Fibroblast of peridontal ligament (primary cell): Measurements from ENCODE around the gene MMS22L.

Experiments
- DNase-seq: peaks from one replicate; pipeline ENCODE4 v3.0.0-alpha.2; 2010; ENCODE audit errors: extremely low read depth

MMS22L gene, protein sequence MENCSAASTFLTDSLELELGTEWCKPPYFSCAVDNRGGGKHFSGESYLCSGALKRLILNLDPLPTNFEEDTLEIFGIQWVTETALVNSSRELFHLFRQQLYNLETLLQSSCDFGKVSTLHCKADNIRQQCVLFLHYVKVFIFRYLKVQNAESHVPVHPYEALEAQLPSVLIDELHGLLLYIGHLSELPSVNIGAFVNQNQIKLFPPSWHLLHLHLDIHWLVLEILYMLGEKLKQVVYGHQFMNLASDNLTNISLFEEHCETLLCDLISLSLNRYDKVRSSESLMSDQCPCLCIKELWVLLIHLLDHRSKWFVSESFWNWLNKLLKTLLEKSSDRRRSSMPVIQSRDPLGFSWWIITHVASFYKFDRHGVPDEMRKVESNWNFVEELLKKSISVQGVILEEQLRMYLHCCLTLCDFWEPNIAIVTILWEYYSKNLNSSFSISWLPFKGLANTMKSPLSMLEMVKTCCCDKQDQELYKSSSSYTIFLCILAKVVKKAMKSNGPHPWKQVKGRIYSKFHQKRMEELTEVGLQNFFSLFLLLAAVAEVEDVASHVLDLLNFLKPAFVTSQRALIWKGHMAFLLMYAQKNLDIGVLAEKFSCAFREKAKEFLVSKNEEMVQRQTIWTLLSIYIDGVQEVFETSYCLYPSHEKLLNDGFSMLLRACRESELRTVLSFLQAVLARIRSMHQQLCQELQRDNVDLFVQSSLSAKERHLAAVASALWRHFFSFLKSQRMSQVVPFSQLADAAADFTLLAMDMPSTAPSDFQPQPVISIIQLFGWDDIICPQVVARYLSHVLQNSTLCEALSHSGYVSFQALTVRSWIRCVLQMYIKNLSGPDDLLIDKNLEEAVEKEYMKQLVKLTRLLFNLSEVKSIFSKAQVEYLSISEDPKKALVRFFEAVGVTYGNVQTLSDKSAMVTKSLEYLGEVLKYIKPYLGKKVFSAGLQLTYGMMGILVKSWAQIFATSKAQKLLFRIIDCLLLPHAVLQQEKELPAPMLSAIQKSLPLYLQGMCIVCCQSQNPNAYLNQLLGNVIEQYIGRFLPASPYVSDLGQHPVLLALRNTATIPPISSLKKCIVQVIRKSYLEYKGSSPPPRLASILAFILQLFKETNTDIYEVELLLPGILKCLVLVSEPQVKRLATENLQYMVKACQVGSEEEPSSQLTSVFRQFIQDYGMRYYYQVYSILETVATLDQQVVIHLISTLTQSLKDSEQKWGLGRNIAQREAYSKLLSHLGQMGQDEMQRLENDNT

DNA sequence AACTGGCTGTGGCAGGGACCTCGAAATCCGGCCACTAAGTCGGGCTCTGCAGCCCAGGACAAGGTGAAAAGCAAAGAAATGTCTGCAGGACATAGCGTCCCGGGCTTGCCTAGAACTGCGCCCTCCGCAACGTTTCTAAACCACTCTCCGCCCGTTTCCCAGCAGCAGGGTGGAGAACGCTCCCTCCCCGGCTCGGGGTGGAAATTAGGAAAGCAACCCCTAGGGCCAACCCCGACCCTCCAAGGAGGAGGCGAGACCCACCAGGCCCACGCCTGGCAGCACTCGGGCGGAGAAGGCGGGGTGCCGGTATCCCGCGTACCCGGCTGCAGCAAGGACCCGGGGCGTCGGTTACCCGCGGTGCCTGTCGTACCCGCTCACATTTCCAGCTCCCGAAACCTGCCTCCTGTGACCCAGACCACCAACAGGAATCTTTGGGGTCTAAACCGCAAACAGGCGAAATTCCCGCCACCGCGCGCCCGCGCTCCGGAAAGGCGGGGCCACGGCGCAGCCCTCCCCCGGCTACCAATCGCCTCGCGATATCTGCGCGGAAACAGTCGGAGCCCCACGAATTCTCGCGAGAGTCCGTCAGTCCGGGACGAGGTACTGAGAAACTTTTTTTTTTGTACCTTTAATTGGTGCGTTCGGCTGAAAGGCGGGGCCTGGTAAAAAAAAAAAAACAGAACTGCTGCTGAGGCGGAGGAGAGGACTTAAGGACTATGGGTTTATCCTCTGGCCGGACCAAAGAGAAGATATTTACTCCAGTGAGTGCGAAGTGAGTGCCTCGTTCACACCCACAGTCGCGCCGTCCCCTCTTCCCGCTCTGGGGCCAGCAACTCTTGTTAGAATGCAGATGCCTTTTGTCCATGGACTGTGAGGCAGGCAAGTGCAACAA is at the start of gene MMS22L:
Gene MMS22L, minus strand, starts transcription at position 491 of the 892 bp plus-strand sequence. CDS start 739 bp downstream, outside the sequence.
- DNase-seq, result peak; percentile 96

DNA sequence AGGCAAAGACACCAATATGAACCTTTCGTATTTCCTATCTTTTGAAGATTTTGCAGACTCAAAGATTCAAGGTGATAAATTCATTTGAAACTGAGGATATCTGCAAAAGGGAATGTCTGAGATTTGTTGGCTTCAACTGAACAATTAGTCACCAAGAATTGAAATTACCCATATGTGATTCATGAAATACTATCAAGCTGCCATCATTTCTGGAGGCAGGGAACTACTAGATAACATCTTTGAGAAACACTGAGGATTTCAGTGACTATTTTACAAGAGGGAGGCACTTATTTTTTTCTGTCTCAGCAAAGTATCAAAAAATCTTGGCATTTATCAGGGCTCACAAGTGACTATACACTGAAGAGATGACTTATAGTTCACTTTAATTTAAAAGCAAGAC is 39.8 kb upstream of the MMS22L start:
- peak; percentile 6 for DNase-seq

DNA sequence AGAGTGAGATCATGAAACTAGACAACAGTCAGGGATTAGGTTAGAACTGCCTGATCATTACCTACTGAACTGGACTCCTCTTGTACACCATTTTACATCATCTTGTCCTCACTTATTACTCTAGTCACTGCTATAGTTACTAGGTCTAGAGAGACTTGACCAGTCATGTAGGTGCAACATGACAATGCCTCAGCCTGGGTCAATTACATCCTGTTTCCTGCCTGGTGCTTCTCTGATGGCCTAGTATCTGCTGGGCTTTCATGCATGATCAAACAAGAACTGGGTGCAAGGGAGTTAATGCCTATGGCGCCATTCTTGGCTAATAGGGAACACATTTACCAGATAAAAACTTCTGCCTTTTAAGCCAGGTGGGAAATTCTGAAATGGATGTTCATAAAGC is 39.2 kb upstream of the MMS22L start:
- no peak for DNase-seq

DNA sequence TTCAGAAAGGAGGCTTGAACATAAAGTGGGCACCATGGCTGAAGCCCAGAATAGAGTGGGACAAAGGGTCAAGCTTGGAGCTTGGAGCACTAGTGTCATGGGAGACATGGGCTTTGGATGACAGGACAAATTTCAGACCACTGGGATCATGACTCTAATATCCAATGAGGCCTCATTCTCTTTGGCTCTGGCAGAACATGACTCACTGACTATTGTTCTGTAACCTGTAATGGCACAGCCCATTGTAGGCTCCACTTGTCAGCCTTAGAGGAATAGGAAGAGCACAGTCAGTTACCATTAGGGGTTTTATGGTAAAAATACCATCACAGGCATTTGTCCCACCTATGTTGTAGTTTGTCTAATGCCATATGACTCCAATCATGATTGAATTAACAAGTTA is 34.0 kb upstream of the MMS22L start:
- no peak for DNase-seq

DNA sequence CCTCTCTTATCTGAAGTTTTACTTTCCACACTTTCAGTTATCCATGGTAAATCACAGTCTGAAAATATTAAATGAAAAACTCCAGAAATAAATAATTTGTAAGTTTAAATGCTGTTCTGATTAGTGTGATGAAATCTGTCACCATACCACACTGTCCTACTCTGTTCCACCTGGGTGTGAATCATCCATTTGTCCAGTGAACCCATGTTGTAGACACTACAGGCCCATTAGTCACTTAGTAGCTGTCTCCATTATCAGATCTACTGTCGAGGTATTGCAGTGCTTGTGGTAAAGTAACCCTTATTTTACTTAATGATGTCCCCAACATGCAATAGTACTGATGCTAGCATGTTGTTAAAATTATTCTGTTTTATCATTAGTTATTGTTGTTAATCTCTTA is 29.2 kb upstream of the MMS22L start:
- DNase-seq, result no peak

DNA sequence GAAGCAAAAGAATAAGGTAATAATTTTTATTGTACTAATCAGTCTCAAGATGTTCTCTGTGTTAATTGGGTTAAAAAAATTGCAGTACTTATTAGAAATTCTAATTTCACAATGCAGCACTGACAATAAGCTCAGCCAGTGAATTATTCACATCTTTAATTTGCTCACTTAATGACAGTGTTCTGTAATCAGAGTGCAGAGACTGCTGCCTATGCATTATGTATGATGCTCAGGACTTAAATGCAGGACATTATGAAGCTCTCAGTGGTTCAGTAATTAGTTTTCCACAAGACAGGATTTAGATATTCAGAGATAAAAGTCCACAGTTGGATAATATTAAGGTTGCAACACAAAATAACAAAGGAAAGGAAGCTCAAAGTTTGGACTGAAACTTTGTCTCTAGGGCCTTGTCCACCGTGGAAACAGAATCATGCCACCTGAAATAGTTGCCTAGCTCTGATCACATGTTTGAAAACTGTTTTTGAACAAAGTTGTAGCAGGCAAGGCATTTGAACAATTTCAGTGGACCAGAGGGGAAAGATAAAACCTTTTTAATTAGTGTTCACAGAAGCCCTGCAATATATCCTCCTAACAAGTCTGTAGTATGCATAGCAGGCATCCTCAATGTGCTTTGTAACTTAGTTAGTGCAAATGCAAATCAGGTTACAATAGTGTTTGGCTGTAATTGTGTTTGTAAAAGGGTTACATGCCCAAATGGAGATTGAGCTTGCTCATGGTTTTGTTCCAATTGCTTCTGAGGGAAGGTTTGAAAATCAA is 23.7 kb upstream of the MMS22L start:
- no peak for DNase-seq

DNA sequence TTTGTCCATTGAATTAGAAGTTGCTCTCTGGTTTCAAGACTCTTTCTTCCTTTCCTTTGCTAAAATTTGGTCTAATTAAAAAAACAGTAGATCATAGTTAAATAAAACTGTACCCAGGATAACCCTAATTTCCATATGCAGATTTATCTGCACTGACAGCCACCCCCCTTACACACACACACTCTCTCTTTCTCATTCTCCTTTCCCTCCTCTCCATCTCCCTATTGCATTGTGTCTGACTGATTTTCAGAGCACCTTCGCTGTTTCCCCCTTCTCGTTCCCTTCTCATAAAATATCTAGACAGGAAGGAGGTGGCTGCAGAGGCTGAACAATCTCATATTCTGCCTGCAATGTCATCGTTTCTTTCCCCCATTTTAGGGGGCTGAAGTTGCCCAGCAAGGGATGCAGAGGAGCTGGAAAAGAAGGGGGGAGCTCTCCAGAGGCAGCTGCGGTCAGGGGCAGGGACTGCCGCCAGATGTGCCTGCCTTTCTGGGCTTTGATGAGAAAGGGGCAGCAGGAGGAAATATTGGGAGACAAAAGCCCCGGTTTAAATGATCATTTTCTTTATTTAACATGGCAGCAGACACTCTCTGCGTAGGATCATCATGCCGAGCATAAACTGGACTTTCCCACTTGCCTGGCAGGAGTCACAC is 22.5 kb upstream of the MMS22L start:
- no peak for DNase-seq

DNA sequence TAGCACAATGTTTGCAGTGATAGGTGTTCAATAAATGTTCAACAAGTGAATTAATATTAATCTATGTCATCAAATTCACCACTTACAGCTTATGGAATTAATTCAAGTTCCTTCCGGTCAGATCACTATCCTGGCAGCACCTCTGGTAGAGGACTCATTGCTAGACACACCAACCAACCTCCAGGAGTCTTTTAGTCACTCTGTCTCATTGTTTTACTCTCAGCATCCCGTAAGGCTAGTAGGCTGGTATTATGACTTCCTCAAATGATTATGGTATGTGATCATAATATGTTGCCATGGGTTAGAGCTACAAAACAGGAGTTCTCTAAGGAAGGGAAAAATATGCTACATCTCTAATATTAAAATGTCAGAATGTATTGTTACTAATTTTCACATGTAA is 21.7 kb upstream of the MMS22L start:
- DNase-seq, result no peak

DNA sequence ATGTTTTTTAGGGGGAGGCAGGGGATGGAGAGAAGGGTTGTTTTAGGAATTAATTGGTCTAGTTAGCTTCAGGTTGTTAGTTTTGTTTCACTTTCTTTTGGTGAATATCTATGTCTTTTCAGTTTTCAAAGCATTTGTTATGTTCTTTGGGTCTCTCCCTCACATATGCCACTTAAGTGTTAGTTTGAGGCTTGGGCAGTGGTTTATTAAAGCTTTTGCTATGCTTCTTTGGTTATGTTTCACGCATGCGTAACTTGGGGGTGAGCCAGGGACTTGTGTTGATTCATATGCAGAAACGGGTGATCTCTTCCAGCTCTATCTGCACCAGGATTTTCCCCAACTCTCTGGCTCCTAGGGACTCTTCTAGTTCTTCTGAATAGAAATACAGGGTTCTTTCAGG is 11.4 kb upstream of the MMS22L start:
- peak; percentile 76 for DNase-seq

DNA sequence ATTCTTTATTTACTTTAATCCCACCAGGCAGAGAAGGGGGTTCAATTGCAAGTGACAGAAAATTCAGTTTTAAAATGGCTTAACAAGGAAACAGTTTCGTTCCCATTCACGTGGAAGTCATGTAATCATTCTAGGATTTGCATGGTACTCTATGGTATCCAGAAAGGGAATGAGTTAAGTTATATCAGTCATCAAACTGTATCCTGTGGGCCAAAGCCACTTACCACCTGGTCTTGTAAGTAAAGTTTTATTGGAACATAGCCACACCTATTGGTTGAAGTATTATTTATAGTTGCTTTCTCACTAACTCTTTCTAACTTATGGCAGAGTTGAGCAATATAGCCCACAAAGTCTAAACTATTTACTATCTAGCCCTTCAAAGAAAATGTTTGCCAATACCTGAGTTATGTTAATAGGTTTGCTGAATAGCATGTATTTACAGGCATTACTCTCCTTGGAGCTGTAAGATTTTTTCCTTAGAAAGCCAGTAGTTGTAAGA is 10.2 kb upstream of the MMS22L start:
- DNase-seq, result no peak

DNA sequence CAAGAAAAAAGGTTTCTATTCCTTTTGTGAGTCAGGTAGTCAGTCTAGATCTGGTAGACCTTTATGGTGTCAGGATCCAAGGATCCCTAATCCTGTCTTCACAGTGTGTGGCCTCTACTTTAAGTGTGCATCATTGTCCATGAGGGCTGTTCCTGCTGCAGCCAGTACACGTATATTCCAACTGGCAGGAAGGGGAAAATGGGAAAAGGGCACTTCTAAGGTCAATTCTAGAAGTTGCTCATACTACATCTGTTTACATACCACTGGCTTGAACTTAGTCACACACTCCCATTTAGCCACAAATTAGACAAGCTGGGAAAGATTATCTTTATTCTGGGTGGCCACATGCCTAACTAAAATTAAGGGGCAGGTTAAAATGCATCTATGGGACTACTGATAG is 9.7 kb upstream of the MMS22L start:
- peak; percentile 66 for DNase-seq

DNA sequence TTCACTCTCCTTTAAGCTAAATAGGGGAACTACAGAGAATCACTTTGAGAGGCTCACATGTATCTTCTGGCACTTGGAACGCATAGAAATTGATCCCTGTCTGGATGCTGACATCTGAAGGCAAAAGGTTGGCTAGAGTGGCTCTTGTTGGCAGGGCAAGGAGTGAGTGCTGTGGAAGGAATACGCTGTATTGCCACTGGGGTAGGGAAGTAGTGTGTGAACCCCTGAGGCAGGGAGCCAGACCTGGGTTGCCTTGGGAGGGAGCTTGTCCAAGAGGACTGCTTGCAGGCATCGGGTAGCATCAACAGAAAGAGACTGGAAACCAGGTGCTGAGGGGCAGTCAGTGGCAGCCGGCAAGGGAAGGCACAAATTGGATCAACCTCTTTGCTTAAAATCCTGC is 8.9 kb upstream of the MMS22L start:
- no peak for DNase-seq

DNA sequence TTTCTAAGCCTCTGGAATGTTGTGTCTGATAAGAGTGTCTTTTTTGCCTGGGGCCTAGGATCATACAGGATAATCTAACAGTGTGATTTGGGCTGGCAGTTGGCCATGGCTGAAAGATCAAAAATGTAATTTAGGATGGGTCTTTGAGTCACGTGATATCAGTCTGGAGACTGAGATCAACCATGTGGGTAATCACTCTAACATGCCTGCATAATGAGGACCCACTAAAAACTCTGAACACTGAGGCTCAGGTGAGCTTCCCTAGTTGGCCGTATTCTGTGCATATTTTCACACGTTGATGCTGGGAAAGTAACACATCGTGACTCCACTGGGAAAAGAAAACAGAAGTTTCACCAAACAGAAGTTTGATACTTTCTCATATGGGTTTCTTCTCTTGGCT is 6.3 kb upstream of the MMS22L start:
- no peak for DNase-seq

DNA sequence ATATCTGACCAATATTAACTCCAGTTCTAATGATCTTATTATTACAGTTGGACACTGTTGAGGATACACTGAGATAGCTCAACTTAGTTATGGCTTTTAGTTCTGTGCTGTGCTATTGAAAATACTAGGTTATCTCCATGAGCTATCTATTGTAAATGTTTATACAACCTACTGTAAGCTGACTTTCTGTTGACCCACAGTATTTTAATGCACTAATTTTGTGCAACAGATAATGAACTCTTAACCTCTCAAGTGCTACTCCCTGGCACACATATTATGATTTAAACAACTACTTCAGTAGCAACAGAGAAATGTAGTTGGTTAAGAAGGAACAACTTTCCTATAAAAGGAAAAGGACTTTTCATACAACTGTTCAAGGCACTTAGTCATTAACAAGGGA is 5.2 kb upstream of the MMS22L start:
- DNase-seq, result no peak

DNA sequence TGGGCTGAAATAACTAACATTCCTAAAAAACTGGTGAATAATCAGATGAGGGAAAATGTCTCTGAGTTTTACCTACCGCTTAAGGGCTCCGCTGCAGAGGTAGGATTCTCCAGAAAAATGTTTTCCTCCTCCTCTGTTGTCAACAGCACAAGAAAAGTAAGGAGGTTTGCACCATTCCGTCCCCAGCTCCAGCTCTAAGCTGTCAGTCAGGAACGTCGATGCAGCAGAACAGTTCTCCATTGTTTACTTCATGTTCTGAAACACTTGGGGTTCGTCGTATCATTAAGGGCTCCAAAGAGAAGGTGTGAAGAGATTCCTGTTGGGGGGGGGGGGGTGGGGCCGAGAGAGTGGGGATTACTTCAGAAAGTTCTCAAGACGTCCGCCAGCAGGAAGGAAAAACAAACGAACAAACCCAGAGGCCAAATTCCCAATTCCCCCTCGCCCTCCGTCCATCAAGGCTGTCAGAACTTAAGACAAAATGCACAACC is 734 bp downstream of the MMS22L start:
- peak; percentile 8 for DNase-seq

DNA sequence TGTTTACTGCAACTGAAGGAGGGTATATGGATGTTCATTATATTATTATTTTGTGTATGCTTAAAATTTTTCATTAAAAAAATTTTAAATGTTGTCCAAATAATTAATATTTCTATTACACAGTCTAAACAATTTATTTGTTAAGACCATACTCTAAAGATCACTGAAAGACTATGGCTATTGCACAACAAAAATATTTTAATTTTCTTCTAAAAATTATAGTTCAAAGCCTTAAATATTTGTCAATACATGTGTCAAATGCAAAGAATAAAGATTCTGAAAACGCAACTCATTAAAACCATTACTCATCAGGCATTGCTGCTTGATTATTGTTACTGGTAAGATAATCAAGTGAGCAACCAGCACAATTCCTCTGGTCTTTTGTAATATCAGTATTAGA is 2.2 kb downstream of the MMS22L start:
- DNase-seq, result no peak

DNA sequence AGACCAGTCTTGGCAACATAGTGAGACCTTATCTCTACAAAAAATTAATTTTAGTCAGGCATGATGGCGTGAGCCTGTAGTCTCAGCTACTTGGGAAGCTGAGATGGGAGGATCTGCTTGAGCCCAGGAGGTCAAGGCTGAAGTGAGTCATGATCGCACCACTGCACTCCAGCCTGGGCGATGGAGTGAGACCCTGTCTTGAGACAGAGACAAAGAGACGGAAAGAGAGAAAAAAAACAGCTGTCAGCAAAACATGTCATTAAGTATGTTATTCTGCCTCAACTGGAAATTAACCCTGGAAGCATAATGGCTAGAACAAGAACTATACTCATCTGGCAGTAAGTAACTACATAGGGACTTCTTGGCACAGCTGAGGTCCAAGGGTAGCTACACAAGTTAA is 7.2 kb downstream of the MMS22L start:
- DNase-seq, result no peak

DNA sequence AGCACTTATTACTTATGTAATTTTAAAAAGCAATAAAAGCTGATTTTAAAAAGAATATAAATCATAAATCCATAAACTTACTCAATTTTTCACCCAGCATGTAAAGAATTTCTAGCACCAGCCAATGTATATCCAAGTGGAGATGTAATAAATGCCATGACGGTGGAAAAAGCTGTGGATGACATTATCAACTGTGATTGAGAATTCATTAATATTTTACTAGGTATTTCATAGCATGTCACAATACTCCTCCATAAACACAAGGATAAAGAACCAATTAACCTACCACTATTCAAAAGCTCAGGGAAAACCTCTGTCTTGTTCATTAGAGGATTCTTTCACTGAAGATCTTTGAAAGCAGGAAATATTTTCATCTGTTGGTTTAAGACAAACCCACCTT is 13.2 kb downstream of the MMS22L start:
- no peak for DNase-seq

DNA sequence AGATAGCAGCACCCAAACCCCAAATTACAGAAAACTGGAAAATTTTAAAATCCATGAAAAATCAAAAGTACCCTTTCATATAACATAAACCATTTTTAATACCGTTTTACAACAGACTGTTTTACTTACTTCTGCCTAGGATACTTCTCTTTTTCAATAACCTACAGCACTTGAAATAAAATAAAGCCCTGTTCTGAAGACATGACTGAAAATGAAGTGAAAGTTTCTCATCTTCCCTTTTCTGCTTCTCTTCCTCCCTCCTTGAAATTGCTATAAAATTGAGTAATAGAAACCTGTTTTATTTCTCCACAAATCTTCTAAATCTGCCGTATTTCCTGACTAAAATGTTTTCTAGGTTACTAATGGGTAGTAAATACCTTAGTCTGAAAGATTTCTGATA is 20.3 kb downstream of the MMS22L start:
- DNase-seq, result no peak

DNA sequence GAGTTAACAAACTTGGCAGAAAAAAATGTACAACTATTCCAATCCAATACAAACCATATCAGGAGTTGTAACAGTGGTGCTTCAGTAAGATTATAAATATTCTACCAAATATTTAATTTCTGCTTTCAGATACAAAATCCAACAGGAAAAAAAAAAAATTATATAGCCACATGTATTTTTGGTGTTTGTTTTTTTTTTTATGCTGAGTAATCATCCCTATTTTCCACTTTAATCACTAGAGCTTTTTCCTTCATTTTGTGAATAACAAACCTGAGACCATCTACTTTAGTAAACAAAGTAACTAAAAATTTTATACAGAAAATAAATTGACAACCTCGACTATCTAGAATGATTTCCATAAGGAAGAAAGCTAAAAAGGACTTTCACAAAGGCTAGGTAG is 36.2 kb downstream of the MMS22L start:
- DNase-seq, result no peak
